ENCODE measurements around the gene DPH1.

The DPH1 gene

GRCh38 chr17:2025622-2026309 lies 4.2 kb upstream of the DPH1 start (continued):
- TF ChIP-seq ZFP69B (tag by site-specific recombination; IDR thresholded peaks at IDR 0.05) (peak; percentile 53; the same call in 1 of the 2 replicates), ZNF169 (tag by site-specific recombination; IDR thresholded peaks at IDR 0.05) (no peak), TRIM28 (IDR thresholded peaks at IDR 0.05; ENCODE audit: borderline replicate concordance, low read length) (no peak), ZBTB6 (tag by site-specific recombination; IDR thresholded peaks at IDR 0.05) (no peak), ZNF501 (tag by site-specific recombination; IDR thresholded peaks at IDR 0.05) (0 out of 2 replicates have a peak, but pooled peaks have one; percentile 11), ZNF580 (tag by site-specific recombination; IDR thresholded peaks at IDR 0.05) (no peak), KLF17 (tag by site-specific recombination; IDR thresholded peaks at IDR 0.05) (peak; percentile 11; the same call in 1 of the 2 replicates), KLF16 (tag by site-specific recombination; IDR thresholded peaks at IDR 0.05) (no peak), ZNF777 (tag by site-specific recombination; IDR thresholded peaks at IDR 0.05; ENCODE audit: borderline replicate concordance) (peak; percentile 95), ZNF157 (tag by site-specific recombination; IDR thresholded peaks at IDR 0.05) (no peak)

GRCh38 chr17:2027528-2028233 lies 2.3 kb upstream of the DPH1 start:
- no peak overlapping the region for H3K4me3 ChIP-seq (ENCODE audit: low read depth, low read length)
- peaks cover 0 to 6% of the 10 kb centered on the region in 2 experiments; a peak in 1 of 3 replicates for H3K36me3 ChIP-seq (ENCODE audit: control insufficient read depth in 2 of 2, insufficient read depth in 1 of 2, low read length in 2 of 2)
- CTCF ChIA-PET = interaction anchor here (0.6 to 12.2 kb wide), 7 partner anchors 15 to 307 kb away, joined by 3 to 145 read pairs (median 5); no protein-coding TSS in a partner anchor
- POLR2A ChIA-PET = interaction anchor here (1.6 kb wide), 1 partner anchor 119 kb away, joined by 4 read pairs; no protein-coding TSS in a partner anchor
- no peaks in the 10 kb centered on the region for H3K9me3 ChIP-seq (ENCODE audit: control insufficient read depth, insufficient read depth, low read depth, low read length)
- peaks cover 15% of the 10 kb centered on the region for H3K4me1 ChIP-seq (ENCODE audit: control insufficient read depth, insufficient read depth, low read length)
- H3K27ac ChIP-seq (ENCODE audit: extremely low read depth, low read depth, low read length) = no peak overlapping the region
- no peak for TF ChIP-seq ZBTB26 (tag by site-specific recombination; optimal IDR thresholded peaks at IDR 0.05)
- TF ChIP-seq ZNF148 (tag by site-specific recombination; IDR thresholded peaks at IDR 0.05; ENCODE audit: borderline replicate concordance) = no peak
- TF ChIP-seq ZNF791 (tag by site-specific recombination; IDR thresholded peaks at IDR 0.05) = no peak
- TF ChIP-seq EGR2 (tag by site-specific recombination; IDR thresholded peaks at IDR 0.05; ENCODE audit: low read depth) = peak; percentile 98
- TF ChIP-seq ZNF2 (tag by site-specific recombination; IDR thresholded peaks at IDR 0.05) = no peak
- peak; percentile 83; the same call in 1 of the 2 replicates for TF ChIP-seq KLF17 (tag by site-specific recombination; IDR thresholded peaks at IDR 0.05)
- no peak for TF ChIP-seq ATF2 (tag by site-specific recombination; IDR thresholded peaks at IDR 0.05; ENCODE audit: low read depth)
- no peak for TF ChIP-seq ZNF184 (tag by site-specific recombination; IDR thresholded peaks at IDR 0.05)
- no peak for TF ChIP-seq ZNF488 (tag by site-specific recombination; IDR thresholded peaks at IDR 0.05)
- TF ChIP-seq ZFHX2 (tag by site-specific recombination; conservative IDR thresholded peaks at IDR 0.05) = peak; percentile 99
- no peak for TF ChIP-seq ZNF670 (tag by site-specific recombination; IDR thresholded peaks at IDR 0.05; ENCODE audit: low read depth)
- no peak for TF ChIP-seq CTCF (tag by site-specific recombination; IDR thresholded peaks at IDR 0.05)
- no peak for TF ChIP-seq ZNF335 (tag by site-specific recombination; conservative IDR thresholded peaks at IDR 0.05)

Data from HEK293 (cell line).